ENCODE measurements around the gene ATXN1.

- TF ChIP-seq GATA3 (IDR thresholded peaks at IDR 0.05; ENCODE audit: low read depth, low read length), result no peak
- TF ChIP-seq GATA2 (IDR thresholded peaks at IDR 0.05; ENCODE audit: low read depth, low read length), result no peak
Measured at GRCh38 chr6:16360365-16360764, 400.9 kb downstream of the ATXN1 start.
